HepG2 (cell line): ENCODE data around the gene FAT1. TPM values are rescaled to one million over a fixed set of nuclear protein-coding genes. Genes with fewer than 3 reads are reported as not detected.
A peak's percentile ranks its signal among the peaks of the same experiment; 100 is the strongest.

Source experiments
- ATAC-seq: fragments of 200-7000 bp; cut with Tn5 transposase; 3 replicates; pipeline ENCODE4 v1.9.1; 2020; ENCODE audit warnings: mild to moderate bottlenecking, moderate library complexity
- BruUV-seq: library from RNA; stranded (reverse); fragments of 400-500 nt; replicated peaks from 2 replicates; lab custom pipeline; 2021; lab: Mats Ljungman, UMichigan
- CTCF ChIA-PET: fragments of 300-600 bp; formaldehyde crosslinking; extraction: SDS; loops from one replicate; lab custom pipeline; 2021; ENCODE audit warnings: low total read pairs, inconsistent platforms, low intra/inter-chr PET ratio; lab: Yijun Ruan, JAX
- POLR2A ChIA-PET: fragments of 350-600 bp; sonication (Branson Sonifier 250); formaldehyde crosslinking; loops from one replicate; lab custom pipeline; 2020; ENCODE audit warnings: antibody characterized with exemption, inconsistent platforms; lab: Yijun Ruan, JAX
- DNase-seq: peaks from one replicate; pipeline ENCODE4 v3.0.0-alpha.2; 2015; ENCODE audit warnings: low spot score
- FAIRE-seq: peaks from 3 replicates; lab custom pipeline; 2011; peaks lifted over from hg19 to GRCh38; lab: Jason Lieb, UNC
- H2AFZ ChIP-seq: one replicate; pipeline ENCODE4 v1.6.1; 2011; ENCODE audit warnings: low read length, inconsistent platforms
- H3K27ac ChIP-seq: fragments of 300-600 bp; 3 replicates; pipeline ENCODE4 v1.8.0; 2011; ENCODE audit warnings: mixed run types, mild to moderate bottlenecking, mixed read lengths, low read length, inconsistent platforms; ENCODE audit not compliant: insufficient read depth; ENCODE audit errors: extremely low read length
- H3K27me3 ChIP-seq, 2 experiments: fragments of 200-600 bp in 1 of 2; 2 replicates in 1 of 2; 3 replicates in 1 of 2; pipeline versions ENCODE4 v1.6.0 to v1.8.0; 2011; ENCODE audit warnings: low read length in 2 of 2, mild to moderate bottlenecking in 2 of 2, moderate library complexity in 2 of 2, inconsistent platforms in 1 of 2; ENCODE audit not compliant: insufficient read depth in 2 of 2, control insufficient read depth in 1 of 2
- H3K36me3 ChIP-seq, 2 experiments: fragments of 200-600 bp in 1 of 2; replicated peaks in 1 of 2; 2 replicates in 1 of 2; 3 replicates in 1 of 2; pipeline versions ENCODE4 v1.5.1 to v1.8.0; 2011; ENCODE audit warnings: low read length in 2 of 2, inconsistent platforms in 1 of 2; ENCODE audit not compliant: insufficient read depth in 2 of 2, control insufficient read depth in 1 of 2
- H3K4me1 ChIP-seq: 2 replicates; pipeline ENCODE4 v1.5.1; 2012; ENCODE audit warnings: low read length, inconsistent platforms; ENCODE audit not compliant: insufficient read depth
- H3K4me2 ChIP-seq: 2 replicates; pipeline ENCODE4 v1.6.0; 2011; ENCODE audit warnings: low read depth, low read length, inconsistent platforms
- H3K4me3 ChIP-seq, 3 experiments: fragments of 200-600 bp in 1 of 3; sonication (generic), shearing (Covaris generic) in 1 of 3; replicated peaks in 1 of 3; 2 replicates each; pipeline ENCODE4 v1.5.1; 2011 to 2016; ENCODE audit warnings: low read length in 3 of 3, inconsistent platforms in 2 of 3, low read depth in 2 of 3, mild to moderate bottlenecking in 2 of 3, control low read depth in 1 of 3, mixed read lengths in 1 of 3; ENCODE audit not compliant: insufficient read depth in 1 of 3
- H3K79me2 ChIP-seq: one replicate; pipeline ENCODE4 v1.6.1; 2011; ENCODE audit warnings: low read length, inconsistent platforms; ENCODE audit not compliant: insufficient read depth
- H3K9ac ChIP-seq: 2 replicates; pipeline ENCODE4 v1.6.0; 2011; ENCODE audit warnings: mild to moderate bottlenecking, low read depth, low read length, inconsistent platforms; ENCODE audit not compliant: insufficient read depth
- H3K9me3 ChIP-seq: 2 replicates; pipeline ENCODE4 v1.5.1; 2012; ENCODE audit warnings: mild to moderate bottlenecking, low read length
- H4K20me1 ChIP-seq: 2 replicates; pipeline ENCODE4 v1.6.0; 2011; ENCODE audit warnings: inconsistent platforms, mild to moderate bottlenecking, low read length, moderate library complexity; ENCODE audit not compliant: insufficient read depth
- AGO2 ChIP-seq: fragments of 200-400 bp; formaldehyde crosslinking; optimal IDR thresholded peaks from 2 replicates; pipeline ENCODE3; 2017; ENCODE audit warnings: mild to moderate bottlenecking, low read depth, low read length, moderate library complexity
- CSRNP2 ChIP-seq: sonication (generic); formaldehyde crosslinking; conservative IDR thresholded peaks from 2 replicates; pipeline ENCODE4 v1.8.0; 2022; ENCODE audit warnings: low read depth, missing genetic modification reagents
- GLI4 ChIP-seq: sonication (generic); formaldehyde crosslinking; IDR thresholded peaks from 2 replicates; pipeline ENCODE4 v1.5.1; 2020; ENCODE audit warnings: missing genetic modification reagents, mild to moderate bottlenecking, moderate library complexity, borderline replicate concordance
- RBM22 ChIP-seq: fragments of 200-400 bp; formaldehyde crosslinking; optimal IDR thresholded peaks from 2 replicates; pipeline ENCODE3; 2017; ENCODE audit warnings: mild to moderate bottlenecking, low read length, moderate library complexity
- SAP130 ChIP-seq: IDR thresholded peaks from 2 replicates; pipeline ENCODE4 v1.6.1; 2016; ENCODE audit warnings: low read depth
- WGBS: methylation state at CpG from one replicate; pipeline ENCODE4 v1.1.6; 2017; ENCODE audit warnings: low lambda C conversion rate; 5-methylcytosine and 5-hydroxymethylcytosine counted together
- in situ Hi-C: cut with HindIII; loops from 2 replicates; pipeline ENCODE4 v1.10.0; 2017; ENCODE audit warnings: low pct_unique_long_range_greater_than_20kb; ENCODE audit not compliant: extremely low pct_ligation_motif_present
- intact Hi-C: fragments of 100-400 bp; cut with micrococcal nuclease; formaldehyde crosslinking; loops from one replicate; pipeline ENCODE4 v1.10.0; 2022; ENCODE audit not compliant: unreplicated experiment
- polyA plus RNA-seq, 8 experiments: library from polyadenylated mRNA; depleted of rRNA in 3 of 8; stranded (reverse) in 7 of 8; unstranded in 1 of 8; fragments of >200 nt; fragmentation: Illumina TruSeq in 4 of 8; extraction: Trizol in 4 of 8; gene quantifications; 2 replicates each; pipeline versions ENCODE4 v1.2.1 to v1.2.3, GENCODE V29; 2011 to 2016; ENCODE audit warnings: low read depth in 4 of 8, missing spikeins in 1 of 8, mixed read lengths in 1 of 8; ENCODE audit not compliant: insufficient read depth in 1 of 8
- total RNA-seq, 5 experiments: library from RNA; depleted of rRNA; stranded (reverse); fragments of >200 nt; fragmentation: Illumina TruSeq; extraction: Trizol; gene quantifications; 2 replicates each; pipeline ENCODE4 v1.2.3, GENCODE V29; 2016; ENCODE audit warnings: low read depth in 1 of 5

Gene FAT1
- total and polyA plus RNA-seq, 2 of the 13 experiments (the other 11 are each of a cell fraction or from before 2014, with no cell fraction given): 185 to 216 TPM

GRCh38 chr4:186622788-186623464 is 100.7 kb downstream of the FAT1 start:
- H3K9me3 ChIP-seq: no peaks in the 10 kb centered on the region
- no peaks in the 10 kb centered on the region for H3K79me2 ChIP-seq
- CTCF ChIA-PET: no interaction called here
- 0 out of 2 replicates have a peak, but pooled peaks cover 1% of the 10 kb centered on the region for H4K20me1 ChIP-seq
- peaks cover 36 to 79% of the 10 kb centered on the region in 2 experiments for H3K36me3 ChIP-seq
- no peak overlapping the region for H3K9ac ChIP-seq
- intact Hi-C loops: no loop called here
- no peak for ATAC-seq
- H3K4me1 ChIP-seq: no peaks in the 10 kb centered on the region
- BruUV-seq: no TSS peak
- no peak overlapping the region for H2AFZ ChIP-seq
- no peak overlapping the region for H3K4me3 ChIP-seq
- H3K4me2 ChIP-seq: no peak overlapping the region
- in situ Hi-C loops: no loop called here
- 91% methylated on average over 9 of the region's 9 CpGs for WGBS
- TF ChIP-seq RBM22 (peak; percentile 50), GLI4 (CRISPR knock-in tag) (no peak), CSRNP2 (CRISPR knock-in tag) (no peak)
- POLR2A ChIA-PET: no interaction called here
- no peaks in the 10 kb centered on the region for H3K27me3 ChIP-seq
- H3K27ac ChIP-seq: no peak overlapping the region
- no peak for DNase-seq
- no peak for FAIRE-seq

- Histone ChIP-seq H3K4me2 (no peak overlapping the region), H3K9ac (no peak overlapping the region), H3K9me3 (no peaks in the 10 kb centered on the region), H3K4me3 (no peak overlapping the region), H3K36me3 (peaks cover 36 to 76% of the 10 kb centered on the region in 2 experiments), H3K27ac (no peak overlapping the region), H3K79me2 (no peaks in the 10 kb centered on the region)
- intact Hi-C loops (no loop called here), in situ Hi-C loops (no loop called here)
- POLR2A ChIA-PET: no interaction called here
- DNase-seq: no peak
- no TSS peak for BruUV-seq
- TF ChIP-seq SAP130 (CRISPR knock-in tag) (no peak), AGO2 (peak; percentile 32)
- TF ChIP-seq, all 625 proteins: peak for 1
- WGBS: 90% methylated on average over 9 of the region's 9 CpGs
- no peaks in the 10 kb centered on the region for H3K27me3 ChIP-seq
- FAIRE-seq (no peak), ATAC-seq (no peak)
- peaks cover 6% of the 10 kb centered on the region; the same call in 1 of the 2 replicates for H4K20me1 ChIP-seq
- CTCF ChIA-PET: no interaction called here
- no peak overlapping the region for H2AFZ ChIP-seq
- no peaks in the 10 kb centered on the region for H3K4me1 ChIP-seq
Observed at GRCh38 chr4:186621959-186622553, 101.6 kb downstream of the FAT1 start.
